ENCODE results near the gene APLP2.

DNA sequence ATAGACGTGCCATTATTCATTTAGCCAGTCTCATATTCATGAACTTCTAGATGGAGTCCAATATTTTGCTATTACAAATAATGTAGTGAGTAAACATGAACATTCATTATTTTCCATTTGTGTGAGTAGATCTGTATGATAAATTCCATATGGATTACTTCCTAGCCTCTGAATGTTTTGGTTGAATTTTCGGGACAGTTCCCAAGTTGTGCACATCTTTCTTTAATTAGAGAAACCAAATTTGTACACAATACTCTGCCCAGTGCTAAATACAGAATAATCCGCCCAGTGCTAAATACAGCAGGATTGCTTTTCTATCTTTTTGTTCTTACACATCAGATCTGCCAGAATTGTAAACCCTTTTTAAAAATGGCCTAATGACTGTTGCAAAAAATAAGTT is 17.1 kb upstream of the APLP2 start:
- TF ChIP-seq, protein P1, sequence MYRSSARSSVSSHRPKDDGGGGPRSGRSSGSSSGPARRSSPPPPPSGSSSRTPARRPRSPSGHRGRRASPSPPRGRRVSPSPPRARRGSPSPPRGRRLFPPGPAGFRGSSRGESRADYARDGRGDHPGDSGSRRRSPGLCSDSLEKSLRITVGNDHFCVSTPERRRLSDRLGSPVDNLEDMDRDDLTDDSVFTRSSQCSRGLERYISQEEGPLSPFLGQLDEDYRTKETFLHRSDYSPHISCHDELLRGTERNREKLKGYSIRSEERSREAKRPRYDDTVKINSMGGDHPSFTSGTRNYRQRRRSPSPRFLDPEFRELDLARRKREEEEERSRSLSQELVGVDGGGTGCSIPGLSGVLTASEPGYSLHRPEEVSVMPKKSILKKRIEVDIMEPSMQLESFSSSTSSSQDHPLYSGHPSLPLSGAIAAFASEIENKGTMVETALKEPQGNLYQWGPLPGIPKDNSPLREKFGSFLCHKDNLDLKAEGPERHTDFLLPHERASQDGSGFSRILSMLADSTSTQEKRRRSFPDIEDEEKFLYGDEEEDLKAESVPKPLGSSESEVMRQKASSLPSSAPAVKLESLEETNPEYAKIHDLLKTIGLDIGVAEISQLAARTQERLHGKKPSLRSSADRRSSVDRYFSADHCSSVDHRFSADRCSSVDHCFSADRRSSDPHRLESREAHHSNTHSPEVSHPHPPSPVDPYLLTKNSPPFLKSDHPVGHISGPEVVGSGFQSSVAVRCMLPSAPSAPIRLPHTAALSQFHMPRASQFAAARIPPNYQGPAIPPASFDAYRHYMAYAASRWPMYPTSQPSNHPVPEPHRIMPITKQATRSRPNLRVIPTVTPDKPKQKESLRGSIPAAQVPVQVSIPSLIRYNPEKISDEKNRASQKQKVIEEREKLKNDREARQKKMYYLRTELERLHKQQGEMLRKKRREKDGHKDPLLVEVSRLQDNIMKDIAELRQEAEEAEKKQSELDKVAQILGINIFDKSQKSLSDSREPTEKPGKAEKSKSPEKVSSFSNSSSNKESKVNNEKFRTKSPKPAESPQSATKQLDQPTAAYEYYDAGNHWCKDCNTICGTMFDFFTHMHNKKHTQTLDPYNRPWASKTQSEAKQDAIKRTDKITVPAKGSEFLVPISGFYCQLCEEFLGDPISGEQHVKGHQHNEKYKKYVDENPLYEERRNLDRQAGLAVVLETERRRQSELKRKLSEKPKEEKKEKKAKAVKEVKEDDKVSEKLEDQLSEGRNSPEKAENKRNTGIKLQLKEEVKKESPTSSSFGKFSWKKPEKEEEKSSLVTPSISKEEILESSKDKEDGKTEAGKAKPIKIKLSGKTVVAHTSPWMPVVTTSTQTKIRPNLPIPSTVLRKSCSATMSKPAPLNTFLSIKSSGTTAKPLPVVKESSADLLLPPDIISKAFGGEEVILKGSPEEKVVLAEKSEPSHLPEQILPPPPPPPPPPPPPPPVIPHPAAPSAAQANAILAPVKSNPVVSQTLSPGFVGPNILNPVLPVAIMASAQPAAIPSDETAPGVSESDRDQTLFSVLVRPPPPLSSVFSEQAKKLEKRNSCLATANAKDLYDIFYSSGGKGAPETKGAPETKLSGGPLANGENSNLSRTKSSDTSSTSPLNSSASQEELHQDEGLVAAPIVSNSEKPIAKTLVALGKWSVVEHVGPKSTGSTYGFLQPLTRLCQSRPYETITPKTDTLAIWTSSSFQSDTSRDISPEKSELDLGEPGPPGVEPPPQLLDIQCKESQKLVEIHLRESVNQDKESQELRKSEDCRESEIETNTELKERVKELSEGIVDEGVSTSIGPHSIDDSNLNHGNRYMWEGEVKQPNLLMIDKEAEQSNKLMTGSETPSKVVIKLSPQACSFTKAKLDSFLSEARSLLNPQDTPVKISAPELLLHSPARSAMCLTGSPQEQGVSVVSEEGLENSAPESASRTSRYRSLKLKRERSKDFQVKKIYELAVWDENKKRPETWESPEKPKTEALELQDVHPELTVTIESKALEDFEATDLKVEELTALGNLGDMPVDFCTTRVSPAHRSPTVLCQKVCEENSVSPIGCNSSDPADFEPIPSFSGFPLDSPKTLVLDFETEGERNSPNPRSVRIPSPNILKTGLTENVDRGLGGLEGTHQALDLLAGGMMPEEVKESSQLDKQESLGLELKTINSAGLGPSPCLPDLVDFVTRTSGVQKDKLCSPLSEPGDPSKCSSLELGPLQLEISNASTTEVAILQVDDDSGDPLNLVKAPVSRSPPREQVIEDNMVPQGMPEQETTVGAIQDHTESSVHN (IDR thresholded peaks at IDR 0.05; ENCODE audit: borderline replicate concordance in 1 of 2, low read depth in 1 of 2): no peak
- no peak for TF ChIP-seq BMI1 (IDR thresholded peaks at IDR 0.05; ENCODE audit: low read length)
- no peak for TF ChIP-seq HDAC6 (IDR thresholded peaks at IDR 0.05; ENCODE audit: low read depth, low read length)
- no peak for TF ChIP-seq RBBP5 (IDR thresholded peaks at IDR 0.05; ENCODE audit: borderline replicate concordance, insufficient read depth, low read length, poor library complexity, severe bottlenecking)
- no peak for TF ChIP-seq FOSL1 (tag; conservative IDR thresholded peaks at IDR 0.05)
- no peak for TF ChIP-seq ZNF274 (IDR thresholded peaks at IDR 0.05; ENCODE audit: borderline replicate concordance, low read depth, low read length)
- no peak for TF ChIP-seq SP1 (CRISPR knock-in tag; IDR thresholded peaks at IDR 0.05)
- no peak for TF ChIP-seq ZNF347 (CRISPR knock-in tag; IDR thresholded peaks at IDR 0.05; ENCODE audit: low read depth)
- TF ChIP-seq, protein P2, sequence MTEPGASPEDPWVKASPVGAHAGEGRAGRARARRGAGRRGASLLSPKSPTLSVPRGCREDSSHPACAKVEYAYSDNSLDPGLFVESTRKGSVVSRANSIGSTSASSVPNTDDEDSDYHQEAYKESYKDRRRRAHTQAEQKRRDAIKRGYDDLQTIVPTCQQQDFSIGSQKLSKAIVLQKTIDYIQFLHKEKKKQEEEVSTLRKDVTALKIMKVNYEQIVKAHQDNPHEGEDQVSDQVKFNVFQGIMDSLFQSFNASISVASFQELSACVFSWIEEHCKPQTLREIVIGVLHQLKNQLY (CRISPR knock-in tag; conservative IDR thresholded peaks at IDR 0.05): no peak
- no peak for TF ChIP-seq EGR1 (conservative IDR thresholded peaks at IDR 0.05)
- TF ChIP-seq, protein P3, sequence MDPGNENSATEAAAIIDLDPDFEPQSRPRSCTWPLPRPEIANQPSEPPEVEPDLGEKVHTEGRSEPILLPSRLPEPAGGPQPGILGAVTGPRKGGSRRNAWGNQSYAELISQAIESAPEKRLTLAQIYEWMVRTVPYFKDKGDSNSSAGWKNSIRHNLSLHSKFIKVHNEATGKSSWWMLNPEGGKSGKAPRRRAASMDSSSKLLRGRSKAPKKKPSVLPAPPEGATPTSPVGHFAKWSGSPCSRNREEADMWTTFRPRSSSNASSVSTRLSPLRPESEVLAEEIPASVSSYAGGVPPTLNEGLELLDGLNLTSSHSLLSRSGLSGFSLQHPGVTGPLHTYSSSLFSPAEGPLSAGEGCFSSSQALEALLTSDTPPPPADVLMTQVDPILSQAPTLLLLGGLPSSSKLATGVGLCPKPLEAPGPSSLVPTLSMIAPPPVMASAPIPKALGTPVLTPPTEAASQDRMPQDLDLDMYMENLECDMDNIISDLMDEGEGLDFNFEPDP (CRISPR knock-in tag; IDR thresholded peaks at IDR 0.05): no peak
- TF ChIP-seq CREM (IDR thresholded peaks at IDR 0.05; ENCODE audit: low read depth): no peak
- TF ChIP-seq, protein P4, sequence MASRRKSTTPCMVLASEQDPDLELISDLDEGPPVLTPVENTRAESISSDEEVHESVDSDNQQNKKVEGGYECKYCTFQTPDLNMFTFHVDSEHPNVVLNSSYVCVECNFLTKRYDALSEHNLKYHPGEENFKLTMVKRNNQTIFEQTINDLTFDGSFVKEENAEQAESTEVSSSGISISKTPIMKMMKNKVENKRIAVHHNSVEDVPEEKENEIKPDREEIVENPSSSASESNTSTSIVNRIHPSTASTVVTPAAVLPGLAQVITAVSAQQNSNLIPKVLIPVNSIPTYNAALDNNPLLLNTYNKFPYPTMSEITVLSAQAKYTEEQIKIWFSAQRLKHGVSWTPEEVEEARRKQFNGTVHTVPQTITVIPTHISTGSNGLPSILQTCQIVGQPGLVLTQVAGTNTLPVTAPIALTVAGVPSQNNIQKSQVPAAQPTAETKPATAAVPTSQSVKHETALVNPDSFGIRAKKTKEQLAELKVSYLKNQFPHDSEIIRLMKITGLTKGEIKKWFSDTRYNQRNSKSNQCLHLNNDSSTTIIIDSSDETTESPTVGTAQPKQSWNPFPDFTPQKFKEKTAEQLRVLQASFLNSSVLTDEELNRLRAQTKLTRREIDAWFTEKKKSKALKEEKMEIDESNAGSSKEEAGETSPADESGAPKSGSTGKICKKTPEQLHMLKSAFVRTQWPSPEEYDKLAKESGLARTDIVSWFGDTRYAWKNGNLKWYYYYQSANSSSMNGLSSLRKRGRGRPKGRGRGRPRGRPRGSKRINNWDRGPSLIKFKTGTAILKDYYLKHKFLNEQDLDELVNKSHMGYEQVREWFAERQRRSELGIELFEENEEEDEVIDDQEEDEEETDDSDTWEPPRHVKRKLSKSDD (conservative IDR thresholded peaks at IDR 0.05; ENCODE audit: low read length): no peak
- no peak for TF ChIP-seq NR3C1 (CRISPR knock-in tag; IDR thresholded peaks at IDR 0.05)
